ENCODE data around the gene TMEM121.

The TMEM121 gene

DNA sequence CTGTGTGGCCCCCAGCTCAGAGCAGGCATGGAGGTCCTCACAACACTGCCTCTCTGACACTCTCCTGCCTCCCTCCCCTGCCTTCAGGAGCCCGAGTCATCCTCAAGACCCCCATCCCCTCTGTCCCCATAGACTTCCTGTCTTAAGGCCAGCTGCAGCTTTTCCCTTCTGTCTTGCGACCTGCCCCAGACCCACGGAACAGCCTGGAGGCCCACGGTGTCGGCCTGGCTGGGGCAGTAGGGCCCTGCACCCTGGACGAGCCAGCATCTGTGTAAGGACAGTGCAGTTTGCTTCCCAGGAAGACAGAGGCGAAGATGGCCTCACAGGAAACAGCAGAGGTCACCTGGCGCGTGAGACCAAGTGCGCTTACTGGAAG is 25.7 kb upstream of the TMEM121 start:
- peaks cover 16% of the 10 kb centered on the region for H3K4me1 Mint-ChIP-seq
- no peak for DNase-seq
- no peak overlapping the region for H3K4me3 Mint-ChIP-seq
- H3K9me3 Mint-ChIP-seq, result no peaks in the 10 kb centered on the region
- no peaks in the 10 kb centered on the region for H3K36me3 Mint-ChIP-seq (ENCODE audit: low read depth)
- H3K27me3 Mint-ChIP-seq (ENCODE audit: low read depth, poor library complexity), result no peaks in the 10 kb centered on the region
- TF ChIP-seq, protein P1, sequence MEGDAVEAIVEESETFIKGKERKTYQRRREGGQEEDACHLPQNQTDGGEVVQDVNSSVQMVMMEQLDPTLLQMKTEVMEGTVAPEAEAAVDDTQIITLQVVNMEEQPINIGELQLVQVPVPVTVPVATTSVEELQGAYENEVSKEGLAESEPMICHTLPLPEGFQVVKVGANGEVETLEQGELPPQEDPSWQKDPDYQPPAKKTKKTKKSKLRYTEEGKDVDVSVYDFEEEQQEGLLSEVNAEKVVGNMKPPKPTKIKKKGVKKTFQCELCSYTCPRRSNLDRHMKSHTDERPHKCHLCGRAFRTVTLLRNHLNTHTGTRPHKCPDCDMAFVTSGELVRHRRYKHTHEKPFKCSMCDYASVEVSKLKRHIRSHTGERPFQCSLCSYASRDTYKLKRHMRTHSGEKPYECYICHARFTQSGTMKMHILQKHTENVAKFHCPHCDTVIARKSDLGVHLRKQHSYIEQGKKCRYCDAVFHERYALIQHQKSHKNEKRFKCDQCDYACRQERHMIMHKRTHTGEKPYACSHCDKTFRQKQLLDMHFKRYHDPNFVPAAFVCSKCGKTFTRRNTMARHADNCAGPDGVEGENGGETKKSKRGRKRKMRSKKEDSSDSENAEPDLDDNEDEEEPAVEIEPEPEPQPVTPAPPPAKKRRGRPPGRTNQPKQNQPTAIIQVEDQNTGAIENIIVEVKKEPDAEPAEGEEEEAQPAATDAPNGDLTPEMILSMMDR (IDR thresholded peaks at IDR 0.05), result no peak
- no peak overlapping the region for H3K27ac Mint-ChIP-seq

DNA sequence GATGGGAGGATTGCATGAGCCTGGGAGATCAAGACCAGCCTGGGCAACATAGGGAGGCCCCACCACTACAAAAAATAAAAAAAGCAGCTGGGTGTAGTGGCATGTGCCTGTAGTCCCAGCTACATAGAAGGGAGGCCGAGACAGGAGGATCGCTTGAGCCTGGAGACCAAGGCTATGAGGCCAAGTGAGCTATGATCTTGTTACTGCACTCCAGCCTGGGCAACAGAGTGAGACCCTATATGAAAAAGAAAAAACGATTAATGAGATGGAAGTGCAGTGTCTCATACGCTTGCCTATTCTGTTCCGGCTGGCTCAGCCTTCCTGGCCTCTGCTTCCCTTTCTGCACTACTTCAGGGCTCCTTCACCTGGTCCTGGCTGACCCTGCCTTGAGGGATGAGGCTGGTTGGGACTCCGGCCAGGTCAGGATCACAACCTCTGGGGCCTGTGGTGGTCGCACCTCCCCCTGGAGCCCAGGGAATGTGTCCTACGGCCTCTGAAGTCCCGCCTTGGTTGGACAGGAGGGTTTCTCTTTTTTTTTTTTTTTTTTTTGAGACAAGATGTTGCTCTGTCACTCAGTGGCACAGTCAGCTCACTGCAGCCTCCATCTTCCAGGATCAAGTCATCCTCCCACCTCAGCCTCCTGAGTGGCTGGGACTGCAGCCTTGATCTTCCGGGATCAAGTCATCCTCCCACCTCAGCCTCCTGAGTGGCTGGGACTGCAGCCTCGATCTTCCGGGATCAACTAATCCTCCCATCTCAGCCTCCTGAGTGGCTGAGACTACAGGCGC is 24.7 kb upstream of the TMEM121 start:
- TF ChIP-seq, protein P1 (IDR thresholded peaks at IDR 0.05), result no peak
- H3K36me3 Mint-ChIP-seq (ENCODE audit: low read depth), result no peaks in the 10 kb centered on the region

DNA sequence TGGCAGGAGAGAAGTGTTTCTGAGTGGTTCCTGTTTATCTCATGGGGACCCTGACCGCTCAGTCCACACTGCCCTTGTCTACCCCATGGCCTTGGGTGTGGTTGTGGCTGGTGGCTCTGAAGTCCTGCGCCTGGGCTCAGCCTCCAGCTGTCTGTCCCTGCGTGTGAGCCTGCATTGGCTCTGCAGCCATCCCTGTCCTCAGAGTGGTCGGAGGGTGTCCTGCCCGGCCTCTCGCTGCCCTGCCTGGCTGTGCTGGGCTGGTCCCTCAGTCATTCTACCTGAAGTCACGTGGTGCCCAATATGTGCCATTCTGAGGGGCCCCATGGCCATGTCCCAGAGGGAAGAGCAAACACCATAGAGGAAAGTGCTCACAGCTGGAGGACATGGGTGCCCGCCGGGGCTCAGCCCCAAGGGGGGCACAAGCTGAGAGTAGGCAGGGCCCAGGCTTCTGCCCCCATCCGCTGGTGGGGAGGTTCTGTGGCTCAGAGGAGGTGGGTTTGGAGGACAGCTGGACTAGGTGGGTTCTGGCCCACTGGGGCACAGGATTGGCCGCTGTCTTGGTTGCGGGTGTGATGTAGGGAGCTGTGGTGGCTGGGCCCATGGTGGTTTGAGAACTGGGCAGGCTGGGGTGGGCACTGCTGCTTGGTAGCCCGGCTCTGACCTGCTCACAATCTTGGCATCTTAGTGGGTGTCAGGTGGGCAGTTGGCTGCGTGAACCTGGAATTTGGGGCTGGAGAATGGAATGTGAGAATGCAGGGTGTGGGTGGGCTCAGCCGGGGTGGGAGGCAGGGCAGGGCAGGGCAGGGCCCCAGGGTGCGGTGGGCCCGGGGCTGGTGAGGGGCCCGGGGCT is 23.7 kb upstream of the TMEM121 start:
- H3K27ac Mint-ChIP-seq, result peak overlapping the region; percentile 59
- peaks cover under 1% of the 10 kb centered on the region for H3K9me3 Mint-ChIP-seq
- TF ChIP-seq, protein P1 (IDR thresholded peaks at IDR 0.05), result no peak
- no peaks in the 10 kb centered on the region for H3K36me3 Mint-ChIP-seq (ENCODE audit: low read depth)
- no peak for DNase-seq
- H3K4me1 Mint-ChIP-seq, result peaks cover 16% of the 10 kb centered on the region
- no peak overlapping the region for H3K4me3 Mint-ChIP-seq
- H3K27me3 Mint-ChIP-seq (ENCODE audit: low read depth, poor library complexity), result peaks cover 14% of the 10 kb centered on the region

More for the DNA sequence above, 24.7 kb upstream of the TMEM121 start:
- DNase-seq, result no peak
- no peaks in the 10 kb centered on the region for H3K9me3 Mint-ChIP-seq
- no peak overlapping the region for H3K27ac Mint-ChIP-seq
- peaks cover 5% of the 10 kb centered on the region for H3K27me3 Mint-ChIP-seq (ENCODE audit: low read depth, poor library complexity)
- no peak overlapping the region for H3K4me3 Mint-ChIP-seq
- peaks cover 16% of the 10 kb centered on the region for H3K4me1 Mint-ChIP-seq

DNA sequence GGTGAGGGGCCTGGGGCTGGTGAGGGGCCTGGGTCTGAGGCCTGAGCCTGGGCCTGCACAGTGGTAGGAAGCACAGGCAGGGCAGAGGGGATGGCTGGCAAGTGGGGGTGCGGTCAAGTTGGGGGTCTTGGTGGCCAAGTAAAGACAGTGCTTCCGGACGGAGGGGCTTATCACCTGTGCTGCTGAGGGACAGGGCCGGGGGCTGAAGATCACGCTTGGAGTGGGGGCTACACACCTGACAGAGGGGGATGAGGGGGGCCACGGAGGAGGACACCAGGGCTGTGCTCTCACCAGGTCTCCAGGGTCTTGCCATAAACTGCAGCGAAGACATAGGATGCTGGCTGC is 23.1 kb upstream of the TMEM121 start:
- DNase-seq, result no peak
- Mint-ChIP-seq H3K4me1 (peaks cover 16% of the 10 kb centered on the region), H3K4me3 (no peak overlapping the region), H3K27ac (no peak overlapping the region), H3K9me3 (peaks cover 4% of the 10 kb centered on the region), H3K27me3 (ENCODE audit: low read depth, poor library complexity) (peaks cover 20% of the 10 kb centered on the region), H3K36me3 (ENCODE audit: low read depth) (no peaks in the 10 kb centered on the region)
- TF ChIP-seq, protein P1 (IDR thresholded peaks at IDR 0.05), result no peak

DNA sequence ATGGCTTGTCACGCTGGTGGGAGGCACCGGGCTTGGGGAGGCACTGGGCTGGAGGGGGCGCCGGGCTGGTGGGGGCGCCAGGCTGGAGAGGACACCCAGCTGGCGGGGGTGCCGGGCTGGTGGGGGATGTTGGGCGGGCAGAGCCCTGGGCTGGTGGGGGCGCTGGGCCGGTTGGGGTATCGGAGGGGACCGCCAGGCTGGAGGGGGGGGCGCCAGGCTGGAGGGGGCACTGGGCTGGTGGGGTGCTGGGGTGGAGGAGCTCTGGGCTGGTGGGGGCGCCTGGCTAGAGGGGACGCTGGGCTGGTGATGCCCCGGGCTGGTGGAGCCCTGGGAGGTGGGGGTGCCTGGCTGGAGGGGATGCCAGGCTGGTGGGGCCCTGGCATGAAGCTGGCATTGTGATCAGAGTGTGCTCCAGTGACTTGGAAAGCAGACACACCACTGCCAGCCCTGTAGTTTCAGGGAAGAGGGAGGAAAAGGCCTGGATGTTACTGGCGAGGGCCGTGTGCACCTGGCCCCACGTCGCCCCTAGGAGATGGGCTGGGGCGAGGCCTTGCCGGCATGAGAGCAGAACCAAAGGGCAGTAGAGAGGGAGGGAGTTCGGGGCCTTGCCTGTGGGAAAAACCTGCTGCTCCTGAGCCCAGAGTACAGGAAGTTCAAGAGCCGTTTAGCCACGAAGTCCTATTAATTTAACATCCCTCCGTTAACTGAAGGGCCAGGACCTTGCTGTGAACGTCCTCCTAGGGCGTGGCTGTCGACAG is 22.3 kb upstream of the TMEM121 start:
- Mint-ChIP-seq H3K9me3 (peaks cover 4% of the 10 kb centered on the region), H3K27me3 (ENCODE audit: low read depth, poor library complexity) (peaks cover 25% of the 10 kb centered on the region), H3K4me3 (no peak overlapping the region), H3K36me3 (ENCODE audit: low read depth) (no peaks in the 10 kb centered on the region), H3K27ac (no peak overlapping the region), H3K4me1 (peaks cover 16% of the 10 kb centered on the region)
- DNase-seq, result no peak
- TF ChIP-seq, protein P1 (IDR thresholded peaks at IDR 0.05), result no peak

Measured in nephron progenitor cell (in vitro differentiated cells).